Cardiac muscle cell (in vitro differentiated cells and primary cell): ENCODE data around the gene FAN1. TPM values are rescaled to one million over a fixed set of nuclear protein-coding genes. Genes with fewer than 3 reads are reported as not detected.

Source experiments
- DNase-seq, 2 donors: peaks; one replicate each; pipeline versions ENCODE4 v3.0.0 to v3.0.0-alpha.2; 2010 to 2017; ENCODE audit warnings: low read depth in 1 of 2, low spot score in 1 of 2
- H3K27ac ChIP-seq: fragments of 200-600 bp; sonication (generic); 2 replicates; pipeline ENCODE4 v1.5.1; 2016
- H3K27me3 ChIP-seq: fragments of 200-600 bp; sonication (generic); 2 replicates; pipeline ENCODE4 v1.6.0; 2016; ENCODE audit warnings: control low read depth
- H3K36me3 ChIP-seq: fragments of 200-600 bp; sonication (generic); 2 replicates; pipeline ENCODE4 v1.5.1; 2016; ENCODE audit warnings: control low read depth
- H3K4me1 ChIP-seq: fragments of 200-600 bp; sonication (generic); 2 replicates; pipeline ENCODE4 v1.8.1; 2017; ENCODE audit warnings: low read depth, mild to moderate bottlenecking, mixed run types
- H3K4me3 ChIP-seq: fragments of 200-600 bp; sonication (generic); 2 replicates; pipeline ENCODE4 v1.5.1; 2016; ENCODE audit warnings: mild to moderate bottlenecking
- H3K9me3 ChIP-seq: fragments of 200-600 bp; sonication (generic); 2 replicates; pipeline ENCODE4 v1.5.1; 2017; ENCODE audit warnings: low read depth, mild to moderate bottlenecking, control low read depth
- CTCF ChIP-seq: IDR thresholded peaks from 2 replicates; pipeline ENCODE4 v1.5.1; 2012; ENCODE audit warnings: low read depth, mild to moderate bottlenecking, low read length
- polyA plus RNA-seq: library from polyadenylated mRNA; unstranded; fragments of >200 nt; fragmentation: Nextera tagmentation; extraction: Ambion mirVana; gene quantifications from 2 replicates; pipeline ENCODE4 v1.2.1, GENCODE V29; 2016
- total RNA-seq: library from RNA; depleted of rRNA; stranded (reverse); fragments of >200 nt; gene quantifications from 2 replicates; pipeline ENCODE4 v1.2.3, GENCODE V29; 2016

Gene FAN1
- total and polyA plus RNA-seq, 2 experiments from 2014 or later, result 18.3 to 26.8 TPM

DNA sequence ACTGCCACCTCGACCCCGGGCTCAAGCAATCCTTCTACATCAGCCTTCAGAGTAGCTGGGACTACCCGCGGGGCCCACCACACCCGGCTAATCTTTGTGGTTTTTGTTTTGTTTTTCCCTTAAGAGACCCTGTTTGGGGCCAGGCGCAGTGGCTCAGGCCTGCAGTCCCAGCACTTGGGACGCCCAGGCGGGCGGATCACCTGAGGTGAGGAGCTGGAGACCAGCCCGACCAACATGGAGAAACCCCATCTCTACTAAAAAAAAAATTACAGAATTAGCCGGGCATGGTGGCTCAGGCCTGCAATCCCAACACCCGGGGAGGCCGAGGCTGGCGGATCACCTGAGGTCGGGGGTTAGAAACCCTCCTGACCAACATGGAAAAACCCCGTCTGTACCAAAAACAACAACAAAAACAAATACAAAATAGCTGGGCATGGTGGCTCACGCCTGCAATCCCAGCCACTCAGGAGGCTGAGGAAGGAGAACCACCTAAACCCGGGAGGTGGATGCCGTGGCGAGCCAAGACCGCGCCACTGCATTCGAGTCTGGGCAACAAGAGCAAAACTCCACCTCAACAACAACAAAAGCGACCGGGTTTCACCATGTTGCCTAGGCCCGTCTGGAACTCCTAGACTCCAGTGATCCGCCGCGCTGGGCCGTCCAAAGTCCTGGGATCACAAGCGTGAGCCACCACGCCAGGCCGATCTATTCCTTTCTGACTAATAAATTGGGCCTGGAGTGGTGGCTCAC lies 8.1 kb upstream of the FAN1 start:
- DNase-seq, result no peak
- no peaks in the 10 kb centered on the region for H3K27me3 ChIP-seq
- H3K4me1 ChIP-seq, result no peaks in the 10 kb centered on the region
- H3K36me3 ChIP-seq, result no peaks in the 10 kb centered on the region
- no peak overlapping the region for H3K4me3 ChIP-seq
- no peaks in the 10 kb centered on the region for H3K9me3 ChIP-seq
- no peak for TF ChIP-seq CTCF
- no peak overlapping the region for H3K27ac ChIP-seq

GRCh38 chr15:30896211-30896606 lies 7.5 kb upstream of the FAN1 start:
- Histone ChIP-seq H3K4me1 (no peaks in the 10 kb centered on the region), H3K36me3 (no peaks in the 10 kb centered on the region), H3K27me3 (no peaks in the 10 kb centered on the region), H3K27ac (no peak overlapping the region), H3K4me3 (no peak overlapping the region), H3K9me3 (no peaks in the 10 kb centered on the region)
- no peak for DNase-seq
- TF ChIP-seq CTCF, result no peak

GRCh38 chr15:30901889-30902288 lies 1.8 kb upstream of the FAN1 start:
- Histone ChIP-seq H3K27ac (no peak overlapping the region), H3K4me3 (no peak overlapping the region), H3K4me1 (peaks cover 7% of the 10 kb centered on the region), H3K36me3 (no peaks in the 10 kb centered on the region), H3K9me3 (no peaks in the 10 kb centered on the region), H3K27me3 (no peaks in the 10 kb centered on the region)
- TF ChIP-seq CTCF, result no peak
- DNase-seq, result no peak

DNA sequence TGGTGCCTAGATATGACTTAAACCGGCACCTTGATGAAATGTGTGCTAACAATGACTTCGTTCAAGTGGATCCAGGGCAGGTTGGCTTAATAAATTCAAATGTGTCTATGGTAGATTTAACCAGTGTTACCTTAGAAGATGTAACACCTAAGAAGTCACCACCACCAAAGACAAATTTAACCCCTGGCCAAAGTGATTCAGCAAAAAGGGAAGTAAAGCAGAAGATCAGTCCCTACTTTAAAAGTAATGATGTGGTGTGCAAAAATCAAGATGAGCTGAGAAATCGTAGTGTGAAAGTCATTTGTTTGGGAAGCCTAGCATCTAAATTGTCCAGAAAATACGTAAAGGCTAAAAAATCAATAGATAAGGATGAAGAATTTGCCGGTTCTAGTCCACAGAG lies 1.1 kb downstream of the FAN1 start:
- H3K4me3 ChIP-seq, result peak overlapping the region; percentile 73
- no peaks in the 10 kb centered on the region for H3K27me3 ChIP-seq
- peaks cover 7% of the 10 kb centered on the region for H3K4me1 ChIP-seq
- no peak for TF ChIP-seq CTCF
- peaks cover 6% of the 10 kb centered on the region for H3K36me3 ChIP-seq
- H3K9me3 ChIP-seq, result no peaks in the 10 kb centered on the region
- no peak for DNase-seq
- no peak overlapping the region for H3K27ac ChIP-seq

GRCh38 chr15:30905821-30906220 lies 2.1 kb downstream of the FAN1 start:
- Histone ChIP-seq H3K27me3 (no peaks in the 10 kb centered on the region), H3K9me3 (no peaks in the 10 kb centered on the region), H3K36me3 (peaks cover 11% of the 10 kb centered on the region), H3K4me1 (peaks cover 7% of the 10 kb centered on the region), H3K4me3 (no peak overlapping the region), H3K27ac (no peak overlapping the region)
- peak; percentile 11 to 17 for DNase-seq
- peak; percentile 33 for TF ChIP-seq CTCF
